HCEC 1CT (cell line): ENCODE data around the gene CHRM1.
"Not testable (repeated sequence)": the region's sequence is repeated elsewhere in the genome, so short reads cannot be mapped to it uniquely, and the experiment has no call there.

Source experiments
- DNase-seq: peaks from one replicate; pipeline ENCODE4 v3.0.0-alpha.2; 2017

CHRM1 gene

GRCh38 chr11:62921201-62921572, at the start of gene CHRM1:
Gene CHRM1, minus strand, starts transcription at chr11:62921363. Its CDS starts 10,263 bp downstream, at chr11:62911100.
- no peak for DNase-seq

- no peak for DNase-seq
Observed at GRCh38 chr11:62965574-62965973, 44.4 kb upstream of the CHRM1 start.

GRCh38 chr11:62962391-62962790, 41.2 kb upstream of the CHRM1 start:
- DNase-seq: no peak

- DNase-seq: no peak
Observed at GRCh38 chr11:62961017-62961570, 39.9 kb upstream of the CHRM1 start.

GRCh38 chr11:62959422-62959980, 38.3 kb upstream of the CHRM1 start:
- DNase-seq: no peak

GRCh38 chr11:62958547-62959421, 37.6 kb upstream of the CHRM1 start:
- DNase-seq: peak; percentile 48

GRCh38 chr11:62957147-62957546, 36.0 kb upstream of the CHRM1 start:
- DNase-seq: no peak

GRCh38 chr11:62954478-62954877, 33.3 kb upstream of the CHRM1 start:
- no peak for DNase-seq

GRCh38 chr11:62953811-62954210, 32.6 kb upstream of the CHRM1 start:
- DNase-seq: peak; percentile 13

- no peak for DNase-seq
Observed at GRCh38 chr11:62948765-62949320, 27.7 kb upstream of the CHRM1 start.

- not testable (repeated sequence) for DNase-seq
Observed at GRCh38 chr11:62945538-62945937, 24.4 kb upstream of the CHRM1 start.

GRCh38 chr11:62937528-62937927, 16.4 kb upstream of the CHRM1 start:
- not testable (repeated sequence) for DNase-seq

GRCh38 chr11:62934496-62934785, 13.3 kb upstream of the CHRM1 start:
- DNase-seq: no peak

GRCh38 chr11:62933750-62934495, 12.8 kb upstream of the CHRM1 start:
- DNase-seq: no peak

GRCh38 chr11:62933285-62933684, 12.1 kb upstream of the CHRM1 start:
- no peak for DNase-seq

- no peak for DNase-seq
Observed at GRCh38 chr11:62931499-62932278, 10.5 kb upstream of the CHRM1 start.

GRCh38 chr11:62930666-62931065, 9.5 kb upstream of the CHRM1 start:
- no peak for DNase-seq

GRCh38 chr11:62930157-62930556, 9.0 kb upstream of the CHRM1 start:
- no peak for DNase-seq

GRCh38 chr11:62928011-62928410, 6.8 kb upstream of the CHRM1 start:
- no peak for DNase-seq

- DNase-seq: no peak
Observed at GRCh38 chr11:62926680-62927455, 5.7 kb upstream of the CHRM1 start.
